ENCODE data around the gene RPL35. TPM values are rescaled to one million over a fixed set of nuclear protein-coding genes. Genes with fewer than 3 reads are reported as not detected.

Gene RPL35
- total RNA-seq, 2 donors from 2014 or later = 997 to 1,074 TPM

DNA sequence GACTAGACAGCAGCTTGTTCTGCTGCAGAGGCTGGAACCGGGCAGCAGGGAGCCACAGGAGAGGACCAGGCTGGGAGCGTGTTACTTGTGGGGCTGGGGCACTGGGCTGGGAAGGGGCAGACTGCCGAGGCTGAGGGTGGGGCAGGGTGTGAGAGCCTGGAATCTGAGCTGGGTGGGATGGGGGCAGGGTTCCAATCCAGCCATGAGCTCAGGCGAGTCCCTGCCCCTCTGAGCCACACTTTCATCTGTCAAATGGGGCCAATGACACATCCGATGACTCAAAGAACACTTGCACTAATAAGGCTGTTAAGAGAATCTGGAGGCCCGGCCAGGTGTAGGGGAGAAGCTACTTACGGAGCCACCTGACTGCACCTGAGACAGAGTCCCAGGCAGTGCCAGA lies 27.2 kb downstream of the RPL35 start:
- no peak for DNase-seq (ENCODE audit: low spot score)
- intact Hi-C loops (cut with DNase I) = no loop called here

DNA sequence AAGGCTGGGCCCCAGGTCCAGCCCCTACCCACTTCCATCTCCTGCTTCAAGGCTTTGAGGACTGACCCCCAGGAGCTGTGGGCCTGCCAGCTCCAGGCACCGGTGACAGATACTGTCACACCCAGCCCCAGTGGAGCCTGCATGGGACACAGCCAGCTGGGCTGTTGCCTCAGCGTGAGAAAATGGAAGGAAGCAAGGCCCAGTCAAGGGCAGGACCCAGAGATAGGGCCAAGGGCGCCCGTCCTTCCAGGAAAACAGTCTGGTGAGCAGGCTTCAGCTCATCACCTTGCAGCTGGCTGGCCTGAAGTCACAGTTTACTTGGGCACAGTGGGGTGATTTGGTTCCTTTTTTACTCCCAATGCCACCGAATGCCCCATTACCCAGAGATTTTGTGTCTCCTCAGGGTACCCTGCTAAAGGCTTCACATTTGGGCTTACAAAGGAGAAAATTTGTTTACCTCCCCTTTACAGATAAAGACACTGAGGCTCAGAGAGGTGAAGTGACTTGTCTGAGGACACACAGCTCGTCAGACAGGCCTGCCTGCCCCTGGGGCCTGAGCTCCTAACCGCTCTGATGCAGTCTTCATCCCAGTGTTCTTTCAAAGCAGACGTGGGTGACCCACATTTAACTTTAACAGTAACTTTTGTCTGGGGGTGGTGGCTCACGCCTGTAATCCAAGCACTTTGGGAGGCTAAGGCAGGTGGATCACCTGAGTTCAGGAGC lies 30.0 kb downstream of the RPL35 start:
- no peak for DNase-seq (ENCODE audit: low spot score)
- intact Hi-C loops (cut with DNase I) = no loop called here

DNA sequence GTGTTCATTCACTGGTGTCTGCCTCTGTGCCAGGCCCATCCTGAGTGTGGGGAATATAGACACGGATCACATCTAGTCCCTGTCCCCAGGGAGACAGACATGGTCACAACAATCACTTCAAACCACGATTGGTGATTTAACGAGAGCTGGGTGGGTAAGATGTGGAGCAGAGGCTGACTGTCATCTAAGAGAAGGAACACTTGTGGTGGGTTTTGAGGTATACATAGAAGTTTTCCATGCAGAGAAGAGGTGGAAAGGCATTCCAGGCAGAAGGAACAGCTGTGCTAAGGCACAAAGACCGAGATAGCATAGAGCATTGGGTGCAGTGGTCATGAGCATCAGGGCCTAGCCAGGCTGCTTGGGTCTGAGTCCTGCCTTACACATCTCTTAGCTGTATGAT lies 31.2 kb downstream of the RPL35 start:
- DNase-seq (ENCODE audit: low spot score) = no peak
- intact Hi-C loops (cut with DNase I) = no loop called here

DNA sequence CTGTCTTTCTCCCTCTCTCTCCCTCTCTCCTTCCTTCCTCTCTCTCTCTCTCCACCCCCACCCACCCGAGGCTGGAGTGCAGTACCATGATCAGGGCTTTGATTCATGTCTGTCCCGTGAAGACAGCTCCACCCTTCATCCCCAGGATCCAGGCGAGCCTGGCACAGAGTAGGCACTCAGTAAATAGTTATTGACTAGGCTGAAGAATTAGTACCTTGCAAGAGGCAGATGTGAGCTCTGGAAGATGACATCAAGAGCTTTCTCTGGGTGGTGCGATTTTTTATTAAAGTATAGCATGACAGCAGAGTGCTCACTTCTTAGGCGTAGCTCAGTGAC lies 32.5 kb downstream of the RPL35 start:
- DNase-seq (ENCODE audit: low spot score) = no peak
- intact Hi-C loops (cut with DNase I) = loop anchor here in 1 of 2 donors (1.0 kb wide), 1 partner anchor 27 kb away; no protein-coding TSS in a partner anchor

DNA sequence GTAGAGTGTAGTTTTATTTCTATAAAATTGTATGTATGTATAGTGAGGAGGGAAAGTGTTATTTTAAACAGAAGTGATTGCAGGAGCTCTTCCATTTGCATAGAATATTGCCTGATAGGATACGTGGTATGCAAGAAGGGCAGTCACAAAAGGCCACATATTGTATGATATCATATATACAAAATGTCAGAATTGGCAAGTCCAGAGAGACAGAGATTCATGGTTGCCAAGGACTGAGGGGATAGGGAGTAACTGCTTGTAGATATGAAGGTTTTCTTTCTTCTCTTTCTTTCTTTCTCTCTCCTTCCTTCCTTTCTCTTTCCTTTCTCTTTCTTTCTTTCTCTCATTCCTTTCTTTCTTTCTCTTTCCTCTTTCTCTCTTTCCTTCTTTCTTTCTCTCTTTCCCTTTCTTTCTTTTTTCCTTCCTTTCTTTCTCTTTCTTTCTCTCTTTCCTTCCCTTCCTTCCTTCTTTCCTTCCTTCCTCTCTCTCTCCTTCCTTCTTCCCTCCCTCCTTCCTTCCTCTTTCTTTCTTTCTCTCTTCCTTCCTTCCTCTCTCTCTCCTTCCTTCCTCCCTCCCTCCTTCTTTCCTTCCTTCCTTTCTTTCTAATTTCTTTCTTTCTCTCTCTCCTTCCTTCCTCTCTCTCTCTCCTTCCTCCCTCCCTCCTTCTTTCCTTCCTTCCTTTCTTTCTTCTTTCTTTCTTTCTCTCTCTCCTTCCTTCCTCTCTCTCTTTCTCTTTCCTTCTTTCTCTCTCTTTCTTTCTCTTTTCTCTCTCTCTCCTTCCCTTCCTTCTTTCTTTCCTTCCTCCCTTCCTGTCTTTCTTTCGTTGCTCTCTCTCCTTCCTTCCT lies 33.0 kb downstream of the RPL35 start:
- DNase-seq (ENCODE audit: low spot score) = no peak
- intact Hi-C loops (cut with DNase I) = loop anchor here in 1 of 2 donors (1.0 kb wide), 1 partner anchor 26 kb away; no protein-coding TSS in a partner anchor

DNA sequence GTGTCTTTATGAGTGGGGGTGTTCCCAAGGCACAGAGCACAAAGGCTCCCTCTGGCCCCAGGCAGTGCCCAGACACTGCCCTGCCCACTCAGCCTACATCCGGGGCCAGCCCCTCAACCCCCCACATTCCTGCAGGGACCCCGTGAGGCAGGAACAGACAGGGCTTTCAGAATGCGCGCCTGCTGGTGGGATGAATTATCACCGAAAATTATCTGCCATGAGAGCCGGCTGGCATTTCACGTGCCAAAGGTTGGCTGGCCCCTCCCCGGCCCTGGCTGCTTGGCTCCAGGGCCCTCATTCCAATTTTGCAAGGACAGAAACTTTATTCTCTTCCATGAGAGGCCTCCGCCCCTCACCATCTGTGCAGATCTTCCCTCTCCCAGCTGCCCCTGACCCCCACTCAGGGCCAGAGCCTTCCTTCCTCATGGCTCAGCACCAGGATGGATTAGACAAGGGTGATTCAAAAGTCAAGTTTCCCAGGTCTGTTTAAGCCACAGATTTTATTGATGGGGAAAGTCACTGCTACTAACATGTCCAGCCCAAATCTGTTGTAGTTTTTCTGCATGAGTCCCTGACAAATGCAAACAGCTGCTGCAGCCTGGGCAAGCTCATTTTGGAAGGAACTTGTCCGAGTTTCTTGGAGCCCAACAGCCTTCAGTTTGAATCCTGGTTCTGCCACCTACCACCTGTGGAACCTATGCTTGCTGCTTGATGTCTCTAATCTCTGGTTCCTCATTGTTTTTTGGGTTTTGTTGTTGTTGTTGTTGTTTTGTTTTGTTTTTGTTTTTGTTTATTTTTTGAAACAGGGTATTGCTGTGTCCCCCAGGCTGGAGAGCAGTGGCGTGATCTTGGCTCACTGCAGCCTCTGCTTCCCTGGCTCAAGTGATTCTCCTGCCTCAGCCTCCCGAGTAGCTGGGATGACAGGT lies 40.8 kb downstream of the RPL35 start:
- intact Hi-C loops (cut with DNase I) = no loop called here
- no peak for DNase-seq (ENCODE audit: low spot score)

DNA sequence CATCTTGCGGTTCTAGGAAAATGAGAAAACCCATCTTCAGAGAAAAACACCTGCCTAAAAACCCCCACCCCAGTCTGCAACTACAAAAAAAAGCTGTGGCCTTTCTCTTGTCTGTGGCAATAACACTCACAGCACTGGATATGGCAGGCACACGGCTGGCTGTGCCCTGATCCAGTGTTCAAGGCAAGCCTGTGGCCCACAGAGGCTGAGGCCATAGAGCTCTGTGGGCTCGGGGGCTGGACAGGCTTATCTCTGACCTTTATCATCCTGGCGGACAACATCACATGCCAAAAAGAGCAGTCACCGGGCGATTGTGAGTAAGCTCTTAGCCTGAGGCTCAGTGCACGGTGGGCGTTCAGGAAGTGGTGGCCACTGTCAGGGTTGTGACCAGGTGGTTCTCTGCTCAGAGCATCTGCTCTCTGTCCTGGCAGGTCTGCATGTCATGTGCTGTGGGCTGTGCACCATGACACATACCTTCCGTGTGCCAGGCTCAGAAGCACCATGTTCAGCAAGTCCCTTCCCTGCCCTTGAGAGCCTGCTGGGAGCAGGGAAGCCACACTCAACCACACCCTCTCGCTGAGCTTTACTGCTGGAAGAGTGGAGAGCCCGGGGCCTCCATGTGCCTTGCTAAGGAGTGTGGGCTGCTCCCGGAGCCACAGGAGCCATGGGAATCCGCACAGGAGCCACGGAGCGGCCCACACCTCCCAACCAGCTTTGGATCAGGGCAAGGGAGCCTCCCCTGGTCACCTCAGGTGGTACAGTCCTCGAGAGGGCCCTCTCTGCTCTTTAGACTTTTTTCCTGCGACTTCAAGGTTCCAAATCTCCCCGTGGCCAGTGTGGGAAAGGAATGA lies 43.1 kb downstream of the RPL35 start:
- intact Hi-C loops (cut with DNase I) = loop anchor here in 1 of 2 donors (5.0 kb wide), 1 partner anchor 1304 kb away; no protein-coding TSS in a partner anchor
- DNase-seq (ENCODE audit: low spot score) = no peak

DNA sequence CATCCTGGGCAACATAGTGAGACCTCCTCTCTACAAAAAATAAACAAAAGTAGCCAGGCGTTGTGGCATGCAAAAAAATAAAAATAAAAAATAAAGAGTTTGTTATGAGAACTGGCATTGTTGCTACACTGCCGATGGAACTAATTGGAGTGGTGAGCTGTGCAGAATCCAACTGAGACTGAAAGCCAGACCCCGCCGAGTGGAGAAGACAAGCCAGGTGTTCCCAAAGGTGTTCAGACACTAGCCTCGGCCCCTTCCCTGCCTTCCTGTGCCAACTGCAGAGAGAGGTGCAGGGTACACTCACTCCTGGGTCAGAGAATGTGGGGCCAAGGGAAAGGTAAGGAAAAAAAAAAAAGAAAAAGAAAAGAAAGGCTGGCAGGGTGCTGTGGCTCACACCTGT lies 46.2 kb downstream of the RPL35 start:
- intact Hi-C loops (cut with DNase I) = loop anchor here in 1 of 2 donors (5.0 kb wide), 1 partner anchor 1307 kb away; no protein-coding TSS in a partner anchor
- no peak for DNase-seq (ENCODE audit: low spot score)

DNA sequence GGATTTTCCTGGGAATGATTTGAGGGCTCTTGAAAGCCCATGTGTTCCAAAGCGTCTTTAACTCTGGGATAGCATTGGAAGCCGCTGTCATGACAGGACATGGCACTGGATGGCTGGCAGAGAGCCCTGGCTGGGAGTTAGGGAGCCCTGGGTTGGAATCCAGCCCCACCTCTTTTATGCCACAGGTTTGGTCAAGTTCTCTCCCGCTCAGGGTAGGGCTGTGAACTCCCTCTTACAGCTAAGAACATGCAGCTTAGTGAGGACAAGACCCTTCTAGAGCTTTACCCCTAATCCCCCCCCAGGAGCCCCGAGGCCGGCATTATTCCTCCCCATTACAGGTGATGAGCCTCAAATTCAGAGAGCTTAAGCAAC lies 47.6 kb downstream of the RPL35 start:
- intact Hi-C loops (cut with DNase I) = no loop called here
- no peak for DNase-seq (ENCODE audit: low spot score)

DNA sequence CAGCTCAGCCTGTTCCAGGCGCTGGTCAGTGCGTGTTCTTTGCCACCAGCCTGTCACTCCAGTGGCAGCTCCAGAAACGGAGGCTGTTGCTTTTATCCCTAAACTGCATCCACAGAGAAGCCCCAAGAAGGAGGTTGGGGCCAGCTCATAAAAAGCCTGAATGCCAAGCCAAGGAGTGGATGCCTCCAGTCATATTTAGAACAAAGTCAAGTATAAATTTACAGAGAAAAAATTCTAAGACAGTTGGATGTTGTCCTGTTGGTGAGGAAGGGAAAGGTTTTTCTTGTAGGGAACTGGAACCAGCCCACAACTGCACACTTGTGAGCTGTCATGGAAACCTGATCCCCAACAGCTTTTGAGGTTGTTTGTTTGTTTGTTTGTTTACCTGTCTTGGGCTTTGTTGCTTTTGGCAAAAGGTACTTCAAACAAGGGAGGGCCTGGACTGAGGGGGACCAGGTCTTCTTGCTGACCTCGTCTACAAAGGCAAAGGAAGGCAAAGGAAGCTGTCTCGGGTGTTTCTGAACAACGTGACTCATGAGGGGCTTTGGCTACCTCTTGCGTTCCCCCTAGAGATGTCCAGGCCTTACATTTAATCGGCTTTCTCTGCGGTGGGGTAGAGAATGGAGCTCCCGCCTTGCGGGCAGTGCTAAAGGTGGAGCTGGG lies 48.1 kb downstream of the RPL35 start:
- no peak for DNase-seq (ENCODE audit: low spot score)
- intact Hi-C loops (cut with DNase I) = no loop called here

DNA sequence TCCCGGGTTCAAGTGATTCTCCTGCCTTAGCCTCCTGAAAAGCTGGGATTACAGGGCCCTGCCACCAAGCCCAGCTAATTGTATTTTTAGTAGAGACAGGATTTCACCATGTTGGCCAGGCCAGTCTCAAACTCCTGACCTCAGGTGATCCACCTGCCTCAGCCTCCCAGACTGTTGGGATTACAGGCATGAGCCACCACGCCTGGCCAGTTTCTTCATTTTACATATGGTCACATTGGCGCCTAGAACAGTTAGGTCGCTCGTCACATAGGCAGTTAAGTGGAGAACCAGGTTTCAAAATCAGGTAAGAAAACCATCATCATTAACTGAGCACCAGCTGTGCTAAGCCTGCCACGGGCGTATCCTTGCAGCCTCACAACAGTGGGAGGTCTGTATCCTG lies 48.7 kb downstream of the RPL35 start:
- intact Hi-C loops (cut with DNase I) = no loop called here
- DNase-seq (ENCODE audit: low spot score) = no peak

DNA sequence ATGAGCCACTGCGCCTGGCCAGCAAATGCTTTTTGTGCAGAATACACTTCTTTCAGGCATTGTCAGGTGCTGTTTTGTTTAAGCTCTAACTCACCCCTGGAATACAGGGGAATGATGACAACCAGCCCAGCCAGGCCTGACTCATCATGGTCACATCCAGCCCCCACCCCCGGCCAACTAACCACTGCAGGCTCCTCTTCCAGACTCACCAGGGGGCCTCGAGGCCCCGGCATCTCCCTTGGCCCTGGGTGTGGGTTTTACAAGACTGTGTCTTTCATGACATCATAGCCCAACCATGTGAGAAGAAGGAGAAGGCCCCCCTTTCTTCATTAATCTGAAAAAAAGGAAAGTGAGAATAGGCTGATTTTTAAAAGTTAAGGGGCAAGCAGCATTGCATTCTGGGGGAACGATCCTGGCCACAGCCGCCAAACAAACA lies 49.3 kb downstream of the RPL35 start:
- no peak for DNase-seq (ENCODE audit: low spot score)

DNA sequence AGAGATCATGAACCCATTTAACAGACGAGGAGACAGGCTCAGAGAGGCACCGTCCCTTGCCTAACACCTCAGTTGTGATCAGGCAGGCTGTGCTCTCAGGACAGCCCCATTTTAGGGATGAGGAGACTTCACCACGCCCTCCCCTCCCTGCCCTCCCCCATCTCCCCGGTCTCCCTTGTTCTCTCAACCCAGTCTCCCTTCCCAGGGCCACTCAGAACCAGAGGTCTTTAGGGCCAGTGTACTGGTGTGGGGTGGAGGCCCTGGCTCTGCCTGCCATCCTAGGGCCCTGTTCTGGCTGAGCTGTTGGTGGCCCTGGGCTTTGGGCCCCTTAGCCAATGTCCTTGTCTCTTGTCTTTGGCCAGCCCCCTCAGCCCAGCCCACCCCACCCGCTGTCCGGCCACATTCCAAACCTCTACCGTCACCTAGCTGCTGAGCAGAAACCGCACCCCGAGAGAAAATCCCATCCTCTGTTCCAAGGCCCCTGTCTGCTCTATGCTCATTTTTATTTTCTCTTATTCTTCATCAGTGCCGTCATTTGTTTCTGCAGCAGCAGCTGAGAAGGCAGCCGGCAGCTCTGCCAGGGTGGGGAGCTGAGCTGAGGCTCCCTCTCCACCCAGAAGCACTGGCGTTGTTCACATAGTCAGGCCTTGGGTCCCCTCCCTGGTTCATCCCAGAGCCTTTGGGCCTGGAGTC lies 50.9 kb downstream of the RPL35 start:
- intact Hi-C loops (cut with DNase I) = no loop called here
- no peak for DNase-seq (ENCODE audit: low spot score)

More for the DNA sequence above, 49.3 kb downstream of the RPL35 start:
- intact Hi-C loops (cut with DNase I) = no loop called here

DNA sequence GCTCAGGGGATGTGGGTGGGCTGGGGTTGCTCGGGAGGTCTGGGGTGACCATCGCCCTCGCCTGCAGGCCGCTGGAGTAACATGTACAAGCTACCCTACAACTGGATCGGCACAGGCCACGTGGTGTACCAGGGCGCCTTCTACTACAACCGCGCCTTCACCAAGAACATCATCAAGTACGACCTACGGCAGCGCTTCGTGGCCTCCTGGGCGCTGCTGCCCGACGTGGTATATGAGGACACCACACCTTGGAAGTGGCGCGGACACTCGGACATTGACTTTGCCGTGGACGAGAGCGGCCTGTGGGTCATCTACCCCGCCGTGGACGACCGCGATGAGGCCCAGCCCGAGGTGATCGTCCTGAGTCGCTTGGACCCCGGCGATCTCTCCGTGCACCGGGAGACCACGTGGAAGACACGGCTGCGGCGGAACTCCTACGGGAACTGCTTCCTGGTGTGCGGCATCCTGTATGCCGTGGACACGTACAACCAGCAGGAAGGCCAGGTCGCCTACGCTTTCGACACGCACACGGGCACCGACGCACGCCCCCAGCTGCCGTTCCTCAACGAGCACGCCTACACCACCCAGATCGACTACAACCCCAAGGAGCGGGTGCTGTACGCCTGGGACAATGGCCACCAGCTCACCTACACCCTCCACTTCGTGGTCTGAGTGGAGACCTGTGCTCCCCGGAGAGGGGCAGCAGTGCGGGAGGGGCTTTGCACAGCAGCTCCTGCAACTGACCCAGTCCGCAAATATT lies 51.8 kb downstream of the RPL35 start:
- DNase-seq (ENCODE audit: low spot score) = no peak
- intact Hi-C loops (cut with DNase I) = no loop called here

DNA sequence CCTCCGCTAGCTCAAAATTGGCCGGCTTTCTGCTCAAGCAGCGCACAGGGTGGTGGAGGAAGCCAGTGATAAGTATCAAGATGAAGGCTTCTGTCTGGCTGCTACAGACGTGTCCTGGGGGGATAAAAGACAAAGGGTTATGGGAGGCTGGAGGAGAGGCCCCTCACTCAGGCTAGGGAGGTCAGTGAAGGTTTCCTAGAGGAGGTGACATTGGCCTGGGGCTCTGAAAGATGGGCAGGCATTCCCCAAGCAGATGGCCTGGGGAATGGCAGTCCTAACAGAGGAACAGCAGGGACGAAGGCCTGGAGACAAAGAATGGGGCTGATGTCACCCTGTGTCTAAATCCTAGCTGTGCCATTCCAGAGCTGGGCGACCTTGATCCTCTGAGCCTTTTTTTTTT lies 52.5 kb downstream of the RPL35 start:
- DNase-seq (ENCODE audit: low spot score) = no peak
- intact Hi-C loops (cut with DNase I) = no loop called here

DNA sequence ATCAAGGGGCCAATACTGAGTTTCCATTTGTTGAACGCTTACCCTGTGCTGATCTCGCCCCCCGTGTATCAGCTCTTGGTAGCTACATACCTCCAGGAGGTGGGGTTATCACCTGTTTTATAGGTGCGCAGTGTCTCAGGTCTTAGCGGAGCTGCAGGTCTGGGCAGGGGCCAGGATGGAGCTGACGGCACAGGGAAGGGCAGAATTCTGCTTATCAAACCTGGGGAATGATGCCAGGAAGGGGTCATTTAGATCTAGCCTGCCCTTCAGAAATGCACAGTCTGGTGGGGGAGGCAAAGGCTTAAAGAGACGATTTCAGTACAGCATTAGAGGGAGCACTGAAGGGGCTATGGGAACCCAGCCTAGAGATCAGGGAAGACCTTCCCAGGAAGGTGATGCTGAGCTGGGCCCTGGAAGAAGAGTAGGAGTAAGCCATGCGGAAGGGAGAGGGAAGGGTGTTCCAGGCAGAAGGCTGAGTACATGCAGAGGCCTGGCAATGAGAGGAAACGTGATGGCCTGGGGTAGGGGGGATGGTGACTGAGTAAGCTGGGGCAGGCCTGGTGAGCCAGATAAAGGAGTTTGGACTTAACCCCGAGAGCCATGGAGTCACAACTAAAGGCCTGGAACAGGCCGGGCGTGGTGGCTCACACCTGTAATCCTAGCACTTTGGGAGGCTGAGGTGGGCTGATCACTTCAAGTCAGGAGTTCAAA lies 53.4 kb downstream of the RPL35 start:
- DNase-seq (ENCODE audit: low spot score) = no peak
- intact Hi-C loops (cut with DNase I) = no loop called here

All from posterior vena cava (tissue), 2 donors.